Parathyroid adenoma (tissue), 2 donors: ENCODE measurements around the gene ADARB2.

Source experiments
- H2AFZ ChIP-seq: fragments of 300-600 bp; sonication (generic); one replicate; pipeline ENCODE4 v1.7.0; 2017; ENCODE audit warnings: antibody characterized with exemption, mild to moderate bottlenecking
- H3K27ac ChIP-seq: fragments of 300-600 bp; sonication (generic); one replicate; pipeline ENCODE4 v1.7.0; 2017
- H3K27me3 ChIP-seq: fragments of 300-600 bp; sonication (generic); one replicate; pipeline ENCODE4 v1.7.0; 2017; ENCODE audit warnings: low read length; ENCODE audit not compliant: control insufficient read depth, insufficient read depth
- H3K36me3 ChIP-seq: fragments of 300-600 bp; sonication (generic); one replicate; pipeline ENCODE4 v1.7.0; 2017; ENCODE audit warnings: low read length; ENCODE audit not compliant: control insufficient read depth, insufficient read depth
- H3K4me1 ChIP-seq: fragments of 300-600 bp; sonication (generic); one replicate; pipeline ENCODE4 v1.7.0; 2017; ENCODE audit warnings: control low read depth
- H3K4me2 ChIP-seq: fragments of 300-600 bp; sonication (generic); one replicate; pipeline ENCODE4 v1.7.0; 2017; ENCODE audit warnings: low read length
- H3K4me3 ChIP-seq: fragments of 300-600 bp; sonication (generic); one replicate; pipeline ENCODE4 v1.7.0; 2017; ENCODE audit warnings: low read depth, low read length
- H3K79me2 ChIP-seq: fragments of 300-600 bp; sonication (generic); one replicate; pipeline ENCODE4 v1.7.0; 2017; ENCODE audit warnings: control low read depth
- H3K9ac ChIP-seq: fragments of 300-600 bp; sonication (generic); one replicate; pipeline ENCODE4 v1.7.0; 2017; ENCODE audit warnings: mild to moderate bottlenecking
- H3K9me3 ChIP-seq: fragments of 300-600 bp; sonication (generic); one replicate; pipeline ENCODE4 v1.7.0; 2017; ENCODE audit warnings: low read length; ENCODE audit not compliant: control insufficient read depth
- CTCF ChIP-seq: fragments of 300-600 bp; sonication (generic); IDR thresholded peaks from one replicate; pipeline ENCODE4 v1.7.0; 2017; ENCODE audit warnings: antibody characterized with exemption, mild to moderate bottlenecking
- donor health status: primary hyperparathyroidism.

The ADARB2 gene

GRCh38 chr10:1454951-1455350 lies 282.4 kb downstream of the ADARB2 start:
- Histone ChIP-seq H3K4me3 (no peak overlapping the region), H3K27ac (no peak overlapping the region), H2AFZ (no peak overlapping the region), H3K79me2 (no peaks in the 10 kb centered on the region), H3K36me3 (no peaks in the 10 kb centered on the region), H3K4me2 (no peak overlapping the region), H3K4me1 (peaks cover 4% of the 10 kb centered on the region), H3K9me3 (no peaks in the 10 kb centered on the region), H3K27me3 (no peaks in the 10 kb centered on the region), H3K9ac (no peak overlapping the region)
- no peak for TF ChIP-seq CTCF

GRCh38 chr10:1454428-1454827 lies 282.9 kb downstream of the ADARB2 start:
- Histone ChIP-seq H3K9ac (no peak overlapping the region), H3K27ac (no peak overlapping the region), H3K9me3 (no peaks in the 10 kb centered on the region), H3K27me3 (no peaks in the 10 kb centered on the region), H3K4me1 (peaks cover under 1% of the 10 kb centered on the region), H3K79me2 (no peaks in the 10 kb centered on the region), H2AFZ (no peak overlapping the region), H3K4me3 (no peak overlapping the region), H3K4me2 (no peak overlapping the region), H3K36me3 (no peaks in the 10 kb centered on the region)
- no peak for TF ChIP-seq CTCF

GRCh38 chr10:1452777-1453176 lies 284.5 kb downstream of the ADARB2 start:
- no peak overlapping the region for H3K9ac ChIP-seq
- no peaks in the 10 kb centered on the region for H3K27me3 ChIP-seq
- no peaks in the 10 kb centered on the region for H3K79me2 ChIP-seq
- H3K9me3 ChIP-seq, result no peaks in the 10 kb centered on the region
- H3K4me3 ChIP-seq, result no peak overlapping the region
- H3K4me2 ChIP-seq, result no peak overlapping the region
- H2AFZ ChIP-seq, result no peak overlapping the region
- no peaks in the 10 kb centered on the region for H3K36me3 ChIP-seq
- H3K4me1 ChIP-seq, result no peaks in the 10 kb centered on the region
- TF ChIP-seq CTCF, result no peak
- H3K27ac ChIP-seq, result no peak overlapping the region

GRCh38 chr10:1451941-1452340 lies 285.4 kb downstream of the ADARB2 start:
- H3K4me3 ChIP-seq, result no peak overlapping the region
- H2AFZ ChIP-seq, result no peak overlapping the region
- H3K9me3 ChIP-seq, result no peaks in the 10 kb centered on the region
- no peak for TF ChIP-seq CTCF
- no peaks in the 10 kb centered on the region for H3K27me3 ChIP-seq
- no peak overlapping the region for H3K9ac ChIP-seq
- no peak overlapping the region for H3K4me2 ChIP-seq
- no peaks in the 10 kb centered on the region for H3K36me3 ChIP-seq
- no peaks in the 10 kb centered on the region for H3K79me2 ChIP-seq
- H3K4me1 ChIP-seq, result no peaks in the 10 kb centered on the region
- H3K27ac ChIP-seq, result no peak overlapping the region

- Histone ChIP-seq H2AFZ (no peak overlapping the region), H3K27ac (no peak overlapping the region), H3K4me1 (no peaks in the 10 kb centered on the region), H3K4me3 (no peak overlapping the region), H3K79me2 (no peaks in the 10 kb centered on the region), H3K4me2 (no peak overlapping the region), H3K27me3 (no peaks in the 10 kb centered on the region), H3K9me3 (no peaks in the 10 kb centered on the region), H3K36me3 (no peaks in the 10 kb centered on the region), H3K9ac (no peak overlapping the region)
- no peak for TF ChIP-seq CTCF
These were observed 285.9 kb downstream of the ADARB2 start for GRCh38 chr10:1451362-1451888.
